Stimulated activated CD8-positive, alpha-beta memory T cell treated with anti-CD3 and anti-CD28 coated beads, Interleukin-7, amount 100 ng/mL, for 1 hour (primary cell): ENCODE measurements around the gene GRAP.
"Not testable (repeated sequence)": the region's sequence is repeated elsewhere in the genome, so short reads cannot be mapped to it uniquely, and the experiment has no call there.

Experiments
- DNase-seq, 2 donors: peaks; one replicate each; pipeline ENCODE4 v3.0.0-alpha.2; 2020; ENCODE audit warnings: low read depth in 2 of 2

GRAP gene

GRCh38 chr17:19042369-19042768 is 4.4 kb downstream of the GRAP start:
- DNase-seq = not testable (repeated sequence)

DNA sequence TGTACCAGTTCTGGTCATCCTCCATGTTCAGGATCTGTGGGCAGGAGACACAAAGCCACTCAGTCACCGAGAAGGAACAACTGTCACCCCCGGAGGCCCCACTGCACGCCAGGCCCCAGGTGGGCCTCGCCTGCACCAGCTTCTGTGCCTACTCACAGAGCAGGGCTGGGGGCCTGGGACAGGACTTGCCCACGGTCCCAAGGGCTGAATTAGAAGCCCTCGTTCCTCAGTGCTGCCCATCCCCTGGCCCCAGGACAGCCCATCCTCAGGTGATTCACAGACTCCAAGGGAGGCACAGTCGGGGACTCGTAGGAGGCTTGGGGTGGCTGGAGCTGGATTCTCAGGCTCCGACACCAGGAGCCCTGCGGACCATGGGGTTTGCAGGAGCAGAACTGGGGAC is 4.9 kb downstream of the GRAP start:
- not testable (repeated sequence) for DNase-seq

- DNase-seq = not testable (repeated sequence)
Measured at GRCh38 chr17:19040350-19040749, 6.4 kb downstream of the GRAP start.

- DNase-seq = not testable (repeated sequence)
Measured at GRCh38 chr17:19038730-19039129, 8.0 kb downstream of the GRAP start.

GRCh38 chr17:19038007-19038406 is 8.8 kb downstream of the GRAP start:
- DNase-seq = not testable (repeated sequence)

DNA sequence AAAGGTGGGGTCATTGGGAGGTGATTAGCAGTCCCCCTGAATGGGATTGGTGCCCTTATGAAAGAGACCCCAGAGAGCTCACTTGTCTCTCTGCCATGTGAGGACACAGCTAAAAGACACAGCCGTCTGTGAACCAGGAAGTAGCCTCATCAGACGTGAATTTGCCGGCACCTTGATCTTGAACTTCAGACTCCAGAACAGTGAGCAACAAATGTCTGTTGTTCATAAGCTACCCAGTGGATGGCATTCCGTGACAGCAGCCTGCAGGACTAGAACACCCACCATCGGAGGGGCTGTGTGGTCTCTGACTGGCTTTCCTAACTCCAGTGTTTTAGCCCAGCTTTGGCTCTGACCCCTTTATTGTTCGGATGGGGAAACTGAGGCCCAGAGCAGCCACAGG is 9.2 kb downstream of the GRAP start:
- not testable (repeated sequence) for DNase-seq

- DNase-seq = not testable (repeated sequence)
Measured at GRCh38 chr17:19036186-19036585, 10.6 kb downstream of the GRAP start.

DNA sequence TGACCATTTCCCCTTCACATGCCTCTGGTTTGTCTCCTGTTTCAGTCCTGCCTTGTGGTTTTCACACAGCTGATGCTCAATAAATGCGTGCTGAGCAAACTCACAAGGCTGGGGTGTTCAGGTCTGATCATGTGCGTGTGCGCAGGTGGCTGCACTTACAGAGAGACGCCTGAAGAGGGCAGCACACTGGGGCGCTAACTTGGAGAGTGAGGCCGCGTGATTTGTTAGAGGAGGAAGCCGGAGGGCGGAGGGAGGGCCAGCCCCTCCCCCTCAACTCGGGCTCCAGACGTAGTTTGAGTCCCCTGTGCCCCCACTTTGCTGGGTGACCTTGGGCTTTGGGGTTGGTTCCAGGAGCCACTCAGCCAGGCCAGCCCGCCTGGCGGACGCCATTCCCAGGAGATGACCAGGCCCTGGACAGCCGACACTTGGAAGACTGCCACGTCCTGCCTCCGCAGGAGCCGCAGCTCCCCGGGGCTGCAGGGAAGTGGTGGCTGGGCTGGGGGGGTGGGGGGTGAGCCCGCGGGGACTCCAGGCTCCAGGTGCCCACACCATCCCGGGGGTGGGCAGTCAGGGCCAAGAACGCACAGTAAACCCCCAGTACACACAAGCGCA is 14.3 kb downstream of the GRAP start:
- not testable (repeated sequence) for DNase-seq

GRCh38 chr17:19031729-19032128 is 15.0 kb downstream of the GRAP start:
- not testable (repeated sequence) for DNase-seq

GRCh38 chr17:19030771-19031449 is 15.8 kb downstream of the GRAP start:
- not testable (repeated sequence) for DNase-seq

GRCh38 chr17:19029740-19030139 is 17.0 kb downstream of the GRAP start:
- not testable (repeated sequence) for DNase-seq

- not testable (repeated sequence) for DNase-seq
Measured at GRCh38 chr17:19028671-19029070, 18.1 kb downstream of the GRAP start.

- DNase-seq = no peak
Measured at GRCh38 chr17:19024101-19025078, 22.4 kb downstream of the GRAP start.

- DNase-seq = no peak
Measured at GRCh38 chr17:19023209-19023999, 23.4 kb downstream of the GRAP start.

GRCh38 chr17:19022747-19023146 is 24.0 kb downstream of the GRAP start:
- no peak for DNase-seq

GRCh38 chr17:19022128-19022527 is 24.6 kb downstream of the GRAP start:
- DNase-seq = no peak

DNA sequence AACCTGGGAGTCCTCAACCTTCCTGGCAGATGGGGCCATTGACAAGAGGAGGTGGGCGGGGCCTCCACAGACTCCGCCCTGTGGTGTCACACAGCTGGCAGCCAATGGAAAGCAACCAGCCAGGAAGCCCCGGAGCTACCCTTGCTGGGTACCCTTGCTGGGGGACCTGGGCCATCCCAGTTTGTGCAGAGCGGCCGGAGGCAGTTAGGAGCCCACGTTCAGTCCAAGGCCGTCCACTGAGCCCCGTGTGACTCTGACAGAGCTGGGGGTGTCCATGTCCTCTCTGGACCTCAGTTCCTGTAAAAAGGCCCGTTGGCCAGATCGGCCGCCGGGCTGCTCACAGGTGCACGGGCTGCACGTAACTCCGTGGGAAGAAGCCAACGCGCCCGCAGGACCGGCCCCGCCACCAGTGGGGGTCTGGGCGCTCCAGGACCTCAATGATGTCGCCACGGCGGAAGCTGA is 25.1 kb downstream of the GRAP start:
- no peak for DNase-seq

DNA sequence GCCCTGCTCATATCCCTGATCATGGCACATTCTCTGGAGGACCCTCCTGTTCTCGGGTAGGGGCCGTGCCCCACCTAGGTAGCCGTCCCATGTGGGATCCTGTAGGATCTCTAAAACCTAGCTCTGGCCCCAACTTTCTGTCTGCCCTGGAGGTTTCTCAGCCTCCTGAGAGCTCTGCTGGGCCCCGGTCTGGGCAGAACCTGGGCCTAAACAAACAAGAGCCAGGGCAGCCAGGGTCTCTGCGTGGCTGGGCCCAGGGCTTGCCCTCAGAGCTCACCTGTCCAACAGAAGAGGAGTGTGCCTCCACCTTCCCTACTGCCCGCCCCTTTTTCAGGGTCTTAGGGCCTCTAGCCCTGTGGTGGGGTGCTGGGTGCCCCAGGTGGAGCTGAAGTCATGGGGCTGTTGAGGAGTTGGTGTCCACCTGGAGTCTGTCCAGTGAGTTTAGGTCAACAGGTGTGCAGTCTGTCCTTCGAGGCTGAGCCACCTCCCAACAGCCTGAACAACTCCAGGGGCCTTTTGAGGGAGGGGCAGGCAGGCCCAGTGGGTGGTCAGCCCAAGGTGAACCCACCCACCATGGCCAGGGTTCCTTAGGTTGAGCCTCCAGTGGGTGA is 25.6 kb downstream of the GRAP start:
- not testable (repeated sequence) for DNase-seq

GRCh38 chr17:19020016-19020415 is 26.7 kb downstream of the GRAP start:
- no peak for DNase-seq

DNA sequence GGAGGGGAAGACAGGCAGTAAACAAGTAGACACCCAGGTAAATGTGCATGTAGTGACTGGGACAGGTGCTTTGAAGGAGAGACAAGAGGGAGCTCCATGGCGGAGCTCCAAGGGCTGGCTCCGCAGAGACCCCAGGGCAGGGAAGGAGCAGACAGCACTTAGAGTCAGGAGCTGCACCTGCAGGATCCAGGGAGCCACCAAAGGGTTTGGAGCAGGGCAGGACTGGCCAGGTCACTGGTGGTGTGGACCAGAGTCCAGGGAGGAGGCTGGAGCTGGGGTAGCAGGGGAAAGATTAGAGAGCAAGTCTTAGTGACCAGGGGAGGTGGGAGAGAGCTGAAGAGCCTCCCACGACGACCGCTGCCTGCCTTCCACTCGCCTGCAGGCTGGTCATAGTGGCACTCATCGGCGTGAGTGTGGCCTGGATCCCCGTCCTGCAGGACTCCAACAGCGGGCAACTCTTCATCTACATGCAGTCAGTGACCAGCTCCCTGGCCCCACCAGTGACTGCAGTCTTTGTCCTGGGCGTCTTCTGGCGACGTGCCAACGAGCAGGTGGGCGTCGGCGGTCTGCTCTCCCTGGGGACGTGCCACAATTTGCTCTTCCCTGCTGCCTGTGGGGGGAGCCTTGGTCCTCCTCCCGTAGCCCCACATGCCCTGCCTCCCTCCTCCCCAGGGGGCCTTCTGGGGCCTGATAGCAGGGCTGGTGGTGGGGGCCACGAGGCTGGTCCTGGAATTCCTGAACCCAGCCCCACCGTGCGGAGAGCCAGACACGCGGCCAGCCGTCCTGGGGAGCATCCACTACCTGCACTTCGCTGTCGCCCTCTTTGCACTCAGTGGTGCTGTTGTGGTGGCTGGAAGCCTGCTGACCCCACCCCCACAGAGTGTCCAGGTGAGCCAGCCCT is 27.5 kb downstream of the GRAP start:
- no peak for DNase-seq
